Neural crest cell (in vitro differentiated cells): Measurements from ENCODE around the gene ABCB8. TPM values are rescaled to one million over a fixed set of nuclear protein-coding genes. Genes with fewer than 3 reads are reported as not detected.
A peak's percentile ranks its signal among the peaks of the same experiment; 100 is the strongest.

Experiments
- DNase-seq: peaks from one replicate; pipeline ENCODE4 v3.0.0; 2021; ENCODE audit warnings: low read depth, mixed read lengths, low spot score
- H3K27ac Mint-ChIP-seq: one replicate; pipeline ENCODE4 v1.8.0; 2021; ENCODE audit warnings: mild to moderate bottlenecking, mixed read lengths; ENCODE audit not compliant: unreplicated experiment
- H3K27me3 Mint-ChIP-seq: 2 replicates; pipeline ENCODE4 v1.8.0; 2021; ENCODE audit warnings: low read depth, mild to moderate bottlenecking, mixed read lengths
- H3K36me3 Mint-ChIP-seq: 2 replicates; pipeline ENCODE4 v1.8.0; 2021; ENCODE audit warnings: low read depth, mild to moderate bottlenecking, mixed read lengths
- H3K4me1 Mint-ChIP-seq: 2 replicates; pipeline ENCODE4 v1.8.0; 2021; ENCODE audit warnings: mixed read lengths
- H3K4me3 Mint-ChIP-seq: one replicate; pipeline ENCODE4 v1.8.0; 2021; ENCODE audit warnings: mild to moderate bottlenecking, mixed read lengths
- H3K9me3 Mint-ChIP-seq: 2 replicates; pipeline ENCODE4 v1.8.0; 2021; ENCODE audit warnings: mixed read lengths
- CTCF ChIP-seq: fragments of 200-600 bp; sonication (generic); conservative IDR thresholded peaks from 2 replicates; pipeline ENCODE4 v1.5.0; 2021; ENCODE audit warnings: antibody characterized with exemption, mild to moderate bottlenecking
- total RNA-seq: library from RNA; stranded (reverse); gene quantifications from 2 replicates; pipeline ENCODE4 v1.2.1, GENCODE V29; 2021

The ABCB8 gene
- total RNA-seq, 1 donor from 2014 or later = 43.5 TPM

- TF ChIP-seq CTCF = no peak
- H3K36me3 Mint-ChIP-seq = peaks cover 7% of the 10 kb centered on the region
- H3K4me1 Mint-ChIP-seq = peaks cover 20% of the 10 kb centered on the region
- H3K27me3 Mint-ChIP-seq = no peaks in the 10 kb centered on the region
- no peak for DNase-seq
- peak overlapping the region; percentile 91 for H3K4me3 Mint-ChIP-seq
- no peaks in the 10 kb centered on the region for H3K9me3 Mint-ChIP-seq
- peak overlapping the region; percentile 14 for H3K27ac Mint-ChIP-seq
Observed at GRCh38 chr7:151077705-151078232, 49.5 kb downstream of the ABCB8 start.

- H3K27ac Mint-ChIP-seq = peak overlapping the region; percentile 14
- H3K4me3 Mint-ChIP-seq = peak overlapping the region; percentile 91
- peaks cover 22% of the 10 kb centered on the region for H3K4me1 Mint-ChIP-seq
- H3K36me3 Mint-ChIP-seq = peaks cover 7% of the 10 kb centered on the region
- no peak for DNase-seq
- no peaks in the 10 kb centered on the region for H3K9me3 Mint-ChIP-seq
- no peak for TF ChIP-seq CTCF
- H3K27me3 Mint-ChIP-seq = no peaks in the 10 kb centered on the region
Observed at GRCh38 chr7:151078233-151079040, 50.2 kb downstream of the ABCB8 start.

GRCh38 chr7:151079199-151079910, 51.1 kb downstream of the ABCB8 start:
- Mint-ChIP-seq H3K9me3 (no peaks in the 10 kb centered on the region), H3K4me3 (peak overlapping the region; percentile 91), H3K36me3 (peaks cover 7% of the 10 kb centered on the region), H3K27me3 (no peaks in the 10 kb centered on the region), H3K4me1 (peaks cover 22% of the 10 kb centered on the region), H3K27ac (no peak overlapping the region)
- no peak for DNase-seq
- TF ChIP-seq CTCF = no peak

- peak overlapping the region; percentile 73 for H3K27ac Mint-ChIP-seq
- no peaks in the 10 kb centered on the region for H3K9me3 Mint-ChIP-seq
- TF ChIP-seq CTCF = peak; percentile 17
- peaks cover 7% of the 10 kb centered on the region for H3K36me3 Mint-ChIP-seq
- peaks cover 27% of the 10 kb centered on the region for H3K4me1 Mint-ChIP-seq
- no peaks in the 10 kb centered on the region for H3K27me3 Mint-ChIP-seq
- H3K4me3 Mint-ChIP-seq = peak overlapping the region; percentile 91
- DNase-seq = no peak
Observed at GRCh38 chr7:151080067-151080521, 51.8 kb downstream of the ABCB8 start.

- Mint-ChIP-seq H3K27me3 (peaks cover 1% of the 10 kb centered on the region), H3K36me3 (peaks cover 4% of the 10 kb centered on the region), H3K27ac (peak within 1 kb of the TSS; percentile 73), H3K4me3 (peak within 1 kb of the TSS; percentile 91), H3K4me1 (peaks cover 32% of the 10 kb centered on the region), H3K9me3 (no peaks in the 10 kb centered on the region)
- TF ChIP-seq CTCF = peak; percentile 3
- DNase-seq = peak; percentile 78
Observed at GRCh38 chr7:151080522-151081169, 52.4 kb downstream of the ABCB8 start, which contains the start of gene FASTK. Gene FASTK, minus strand, starts transcription at chr7:151080809. Its CDS starts 43 bp downstream, at chr7:151080766.
